Body of pancreas (tissue), 4 donors: ENCODE data around the gene ADCY10.

ENCODE experiments used
- CTCF ChIP-seq, 7 experiments: fragments of 450-650 bp in 4 of 7; fragments of 200-600 bp in 3 of 7; sonication (generic) in 3 of 7; IDR thresholded peaks; one replicate each; pipeline ENCODE4 v1.5.1; 2016 to 2019; ENCODE audit warnings: antibody characterized with exemption in 7 of 7
- POLR2A ChIP-seq, 3 donors: fragments of 450-650 bp; IDR thresholded peaks; one replicate each; pipeline ENCODE4 v1.6.1; 2016; ENCODE audit warnings: antibody characterized with exemption in 3 of 3, mild to moderate bottlenecking in 2 of 3

DNA sequence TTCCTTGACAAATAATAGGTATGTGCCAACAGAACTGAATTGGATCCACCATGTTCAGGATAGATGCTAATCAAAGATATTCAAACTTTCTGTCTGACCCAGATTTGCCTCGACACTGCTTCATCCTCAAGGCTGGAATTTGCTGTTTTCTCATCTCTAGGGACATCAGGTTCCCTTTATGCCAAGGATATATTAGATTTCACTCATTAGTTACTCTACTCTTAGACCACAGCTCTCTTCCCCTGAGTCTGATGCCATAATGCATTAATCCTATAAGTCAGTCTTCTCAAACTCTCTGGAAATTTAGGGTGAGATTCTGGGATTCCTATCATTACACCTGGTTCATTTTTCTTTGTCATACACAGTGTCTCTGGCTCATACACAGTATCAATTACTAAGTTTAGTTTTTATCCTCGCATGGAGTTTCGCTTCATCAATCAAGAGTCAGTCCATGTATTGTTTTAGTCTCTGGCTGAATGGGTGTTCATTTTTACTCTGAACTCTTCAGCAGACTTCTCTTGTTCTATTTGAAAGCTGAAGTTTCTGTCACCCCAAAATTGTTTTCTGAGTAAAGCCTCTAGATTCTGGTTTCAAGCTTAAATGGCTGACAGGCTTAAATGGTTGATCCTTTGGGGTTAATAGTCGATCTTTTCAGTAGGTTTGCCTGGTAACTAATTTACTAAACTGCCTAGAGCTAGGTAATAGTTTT, 13.3 kb upstream of the ADCY10 start:
- no peak for TF ChIP-seq CTCF (IDR thresholded peaks at IDR 0.05)
- no peak for TF ChIP-seq POLR2A (IDR thresholded peaks at IDR 0.05)
